GM18499 (cell line): ENCODE measurements around the gene R3HCC1L.
"Not testable (repeated sequence)": the region's sequence is repeated elsewhere in the genome, so short reads cannot be mapped to it uniquely, and the experiment has no call there.

Source experiments
- ATAC-seq: cut with Tn5 transposase; IDR thresholded peaks from one replicate; pipeline ENCODE4 v1.9.1; 2021; ENCODE audit warnings: moderate number of reproducible peaks; ENCODE audit not compliant: insufficient read depth, unreplicated experiment

Gene R3HCC1L

DNA sequence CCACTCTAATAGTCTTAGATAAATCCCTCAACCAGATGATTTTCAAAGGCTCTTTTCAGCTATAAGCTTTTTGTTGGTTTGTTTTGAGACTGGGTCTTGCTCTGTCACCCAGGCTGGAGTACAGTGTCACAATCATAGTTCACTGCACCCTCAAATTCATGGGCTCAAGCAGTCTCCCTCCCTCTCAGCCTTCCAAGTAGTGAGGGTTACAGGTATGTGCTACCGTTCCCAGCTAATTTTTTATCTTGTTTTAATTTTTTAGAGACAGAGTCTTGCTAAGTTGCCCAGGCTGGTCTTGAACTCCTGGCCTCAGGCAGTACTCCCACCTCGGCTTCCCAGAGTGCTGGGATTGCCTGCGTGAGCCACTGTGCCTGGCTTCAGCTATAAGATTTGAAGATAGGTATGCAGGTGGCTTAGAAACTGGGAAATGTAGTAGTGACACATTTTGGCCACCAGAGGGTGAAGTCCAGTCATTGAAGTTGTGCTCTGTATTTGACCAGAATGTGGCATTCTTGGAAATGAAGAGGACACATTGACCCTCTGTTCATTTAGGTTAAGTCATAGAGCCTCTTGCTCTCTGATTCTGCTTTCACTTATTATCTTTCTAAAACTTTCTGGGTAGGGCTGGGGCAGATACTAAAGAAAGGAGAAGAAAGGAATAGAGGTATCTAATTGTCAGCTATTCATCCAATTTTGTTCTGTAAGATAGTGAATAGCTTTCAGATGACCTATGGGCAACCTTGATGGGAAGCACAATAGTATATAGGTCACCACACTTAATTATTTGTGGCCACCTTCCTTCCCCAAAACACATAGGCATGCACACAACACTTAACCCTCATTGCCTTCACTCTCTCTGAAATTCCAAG lies 36.0 kb downstream of the R3HCC1L start:
- ATAC-seq = no peak

GRCh38 chr10:98172073-98172472 lies 37.6 kb downstream of the R3HCC1L start:
- ATAC-seq = no peak

DNA sequence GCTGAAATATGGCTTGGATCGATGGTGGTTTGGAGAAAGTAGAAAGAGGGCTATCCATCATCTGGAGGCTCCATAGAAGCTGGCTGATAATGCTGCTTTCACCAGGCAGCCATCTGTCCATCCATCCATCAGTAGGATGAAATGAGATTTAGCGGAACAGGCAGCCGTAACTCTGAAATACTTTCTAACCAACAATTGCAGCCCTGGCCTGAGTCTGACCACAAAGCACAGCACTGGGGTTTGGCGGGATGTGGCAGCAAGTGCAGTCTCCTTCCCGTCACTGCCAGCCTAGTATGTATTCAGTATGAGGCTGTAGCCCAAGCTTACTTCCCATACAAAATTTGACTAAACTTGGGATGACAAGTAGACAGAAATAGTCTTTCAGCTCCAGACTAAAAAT lies 38.0 kb downstream of the R3HCC1L start:
- no peak for ATAC-seq

DNA sequence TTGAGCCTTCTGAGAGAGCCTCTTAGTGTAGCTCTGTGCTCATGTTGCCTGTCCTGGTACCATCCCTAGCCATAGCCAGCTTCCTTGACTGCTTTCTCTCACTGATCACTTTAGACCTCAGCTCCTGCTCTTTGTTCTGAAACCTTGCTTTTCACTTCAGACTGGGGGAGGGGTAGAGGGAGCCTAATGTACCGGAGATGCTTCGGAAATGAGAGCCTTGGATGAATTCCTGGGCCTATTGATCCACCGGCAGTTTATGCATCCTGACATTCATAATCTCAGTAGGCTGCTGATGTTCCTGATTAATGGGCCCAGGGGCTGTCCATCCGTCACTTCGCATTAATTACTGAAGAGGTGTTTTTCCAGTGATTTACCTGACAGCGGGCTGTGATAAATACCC lies 38.8 kb downstream of the R3HCC1L start:
- no peak for ATAC-seq

GRCh38 chr10:98182351-98182915 lies 48.0 kb downstream of the R3HCC1L start:
- not testable (repeated sequence) for ATAC-seq

DNA sequence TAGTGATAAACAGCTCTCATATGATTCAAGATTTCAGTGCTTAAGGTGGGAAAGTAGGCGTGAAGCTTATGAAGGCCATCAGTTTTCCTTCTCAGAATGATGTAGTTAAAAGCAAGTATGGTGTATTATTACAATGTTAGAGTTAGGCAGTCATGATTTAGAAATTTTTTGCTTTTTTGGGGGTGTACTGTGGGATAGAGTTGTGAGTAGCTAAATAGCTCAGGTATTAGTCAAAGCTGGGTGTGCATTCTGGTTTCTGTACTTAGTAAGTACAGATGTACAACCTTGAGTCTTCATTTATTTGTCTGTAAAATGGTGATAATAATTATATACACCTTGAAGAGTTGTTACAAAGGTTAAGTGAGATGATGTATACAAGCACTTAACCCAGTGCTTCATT lies 52.2 kb downstream of the R3HCC1L start:
- ATAC-seq = no peak

DNA sequence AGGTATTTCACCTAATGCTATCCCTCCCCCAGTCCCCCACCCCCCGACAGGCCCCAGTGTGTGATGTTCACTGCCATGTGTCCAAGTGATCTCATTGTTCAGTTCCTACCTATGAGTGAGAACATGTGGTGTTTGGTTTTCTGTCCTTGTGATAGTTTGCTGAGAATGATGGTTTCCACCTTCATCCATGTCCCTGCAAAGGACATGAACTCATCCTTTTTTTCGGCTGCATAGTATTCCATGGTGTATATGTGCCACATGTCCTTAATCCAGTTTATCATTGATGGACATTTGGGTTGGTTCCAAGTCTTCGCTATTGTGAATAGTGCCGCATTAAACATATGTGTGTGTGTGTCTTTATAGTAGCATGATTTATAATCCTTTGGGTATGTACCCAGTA lies 56.3 kb downstream of the R3HCC1L start:
- ATAC-seq = not testable (repeated sequence)

DNA sequence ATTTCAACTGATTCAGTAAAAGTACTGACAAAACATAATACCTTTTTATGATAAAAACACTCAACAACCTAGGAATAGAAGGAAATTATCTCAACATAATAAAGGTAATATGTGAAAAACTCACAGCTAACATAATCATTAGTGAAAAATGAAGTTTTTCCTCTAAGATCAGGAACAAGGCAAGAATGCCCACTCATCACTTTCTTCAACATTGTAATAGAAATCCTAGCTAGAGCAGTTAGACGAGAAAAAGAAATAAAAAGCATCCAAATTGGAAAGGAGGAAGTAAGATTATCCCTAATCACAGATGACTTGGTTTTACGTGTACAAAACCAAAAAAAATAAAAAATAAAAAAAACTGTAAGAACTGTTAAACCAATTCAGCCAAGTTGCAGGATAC lies 58.6 kb downstream of the R3HCC1L start:
- ATAC-seq = no peak

- no peak for ATAC-seq
These were observed 60.2 kb downstream of the R3HCC1L start for GRCh38 chr10:98194633-98195032.

GRCh38 chr10:98195120-98195519 lies 60.7 kb downstream of the R3HCC1L start:
- ATAC-seq = no peak

- ATAC-seq = no peak
These were observed 62.5 kb downstream of the R3HCC1L start for GRCh38 chr10:98196985-98197384.

DNA sequence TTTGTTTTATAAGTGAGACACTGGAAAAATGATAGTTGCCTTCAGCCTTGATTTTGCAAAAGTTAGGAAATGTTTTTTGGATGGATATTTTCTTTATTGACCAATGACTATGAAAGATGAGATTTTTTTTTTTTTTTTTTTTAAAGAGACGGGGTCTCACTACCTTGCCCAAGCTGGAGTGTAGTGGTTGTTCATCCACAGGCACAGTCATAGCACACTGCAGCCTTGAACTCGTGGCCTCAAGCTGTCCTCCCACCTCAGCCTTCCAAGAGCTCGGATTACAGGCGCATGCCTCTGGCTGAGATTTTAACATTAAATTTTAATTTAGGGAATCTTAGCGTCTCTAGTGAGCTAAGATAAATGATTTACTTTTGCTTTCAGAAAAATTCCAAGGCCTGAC lies 67.3 kb downstream of the R3HCC1L start:
- ATAC-seq = no peak

GRCh38 chr10:98202378-98202777 lies 67.9 kb downstream of the R3HCC1L start:
- no peak for ATAC-seq

DNA sequence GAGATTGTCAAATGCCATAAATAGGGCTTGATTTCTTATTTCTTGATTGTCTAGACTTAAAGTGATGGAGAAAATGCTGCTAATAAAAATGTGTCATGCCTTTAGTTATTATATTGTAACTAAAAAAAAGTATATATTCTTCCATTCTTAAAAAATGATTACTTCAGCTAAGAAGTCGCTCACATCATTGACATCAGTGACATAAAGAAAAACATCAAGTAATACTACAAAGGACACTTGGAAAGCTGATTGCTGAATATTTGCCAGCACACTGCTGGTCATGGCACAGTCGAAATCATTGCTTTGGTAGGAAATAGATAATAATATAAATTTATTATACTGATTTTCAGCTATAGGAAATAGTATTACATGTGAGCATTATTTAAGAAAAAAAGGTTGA lies 70.9 kb downstream of the R3HCC1L start:
- no peak for ATAC-seq

DNA sequence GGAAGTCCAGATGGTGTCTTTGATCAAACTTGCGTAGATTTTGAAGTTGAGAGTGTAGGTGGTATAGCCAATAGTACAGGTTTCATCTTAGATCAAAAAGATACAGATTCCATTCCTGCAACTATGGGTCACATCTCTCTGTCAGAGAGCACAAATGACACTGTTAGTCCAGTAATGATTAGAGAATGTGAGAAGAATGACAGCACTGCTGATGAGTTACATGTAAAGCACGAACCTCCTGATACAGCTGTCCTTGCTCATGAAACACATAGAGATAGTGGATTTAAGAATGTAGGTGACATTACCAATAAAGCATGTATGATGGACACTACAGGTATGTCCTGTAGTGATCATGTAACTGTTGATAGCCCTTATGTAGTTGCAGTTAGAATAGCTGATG lies 74.5 kb downstream of the R3HCC1L start:
- ATAC-seq = no peak

- ATAC-seq = no peak
These were observed 75.0 kb downstream of the R3HCC1L start for GRCh38 chr10:98209441-98209840.

DNA sequence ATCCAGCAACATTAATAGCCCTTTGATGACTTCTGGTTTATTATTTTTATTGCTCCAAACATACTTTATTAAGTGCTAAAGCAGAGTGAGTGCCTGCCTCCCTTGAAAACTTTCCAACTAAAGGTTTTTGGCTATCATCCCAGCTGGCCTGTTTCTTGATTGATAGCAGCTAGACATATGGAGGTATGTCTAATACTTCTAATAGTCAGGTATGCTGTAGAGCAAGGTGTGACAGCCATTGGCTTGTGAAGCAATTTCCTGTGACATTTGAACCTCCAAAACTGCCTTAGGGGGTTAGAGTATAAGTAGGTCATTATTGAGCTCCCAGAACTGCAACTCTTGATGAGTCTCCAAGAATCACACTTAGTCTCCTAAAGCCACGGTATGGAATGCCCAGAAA lies 77.7 kb downstream of the R3HCC1L start:
- no peak for ATAC-seq

DNA sequence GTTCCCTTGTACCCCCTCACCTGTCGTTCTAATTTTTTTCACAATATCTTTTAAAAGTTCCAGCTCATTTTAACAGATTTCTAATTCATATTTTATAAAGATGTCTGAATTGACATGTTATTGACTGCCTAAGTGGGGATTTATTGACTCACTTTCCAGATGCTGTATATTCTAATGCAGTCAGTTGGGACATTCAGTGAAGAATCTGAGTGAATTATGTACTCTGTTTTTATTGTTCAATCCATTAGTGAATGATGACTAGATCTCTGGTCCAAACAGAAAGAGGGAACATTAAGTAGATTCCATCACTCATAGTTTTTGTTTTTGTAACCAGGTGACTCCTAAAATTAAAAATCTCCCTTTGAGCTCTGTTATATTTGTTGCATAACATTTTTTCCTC lies 79.3 kb downstream of the R3HCC1L start:
- no peak for ATAC-seq

DNA sequence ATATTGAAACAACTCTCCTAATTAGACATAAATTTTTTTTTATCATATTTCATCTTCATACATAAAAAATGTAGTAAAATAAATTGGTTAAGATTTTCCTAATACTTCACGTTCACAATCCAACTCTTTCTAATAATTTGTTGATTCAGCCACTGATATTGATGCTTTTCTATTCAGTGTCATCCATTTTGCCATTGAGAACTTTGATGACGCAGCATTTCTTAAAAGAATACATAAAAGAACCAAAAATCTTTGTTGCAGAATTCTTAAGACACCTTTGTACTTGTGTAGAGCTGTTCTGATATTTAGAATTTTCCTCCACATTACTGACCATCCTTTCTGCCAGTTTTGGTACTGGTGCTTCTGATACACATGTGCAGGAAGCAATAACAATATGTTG lies 80.9 kb downstream of the R3HCC1L start:
- ATAC-seq = no peak

GRCh38 chr10:98217801-98218200 lies 83.3 kb downstream of the R3HCC1L start:
- ATAC-seq = no peak

DNA sequence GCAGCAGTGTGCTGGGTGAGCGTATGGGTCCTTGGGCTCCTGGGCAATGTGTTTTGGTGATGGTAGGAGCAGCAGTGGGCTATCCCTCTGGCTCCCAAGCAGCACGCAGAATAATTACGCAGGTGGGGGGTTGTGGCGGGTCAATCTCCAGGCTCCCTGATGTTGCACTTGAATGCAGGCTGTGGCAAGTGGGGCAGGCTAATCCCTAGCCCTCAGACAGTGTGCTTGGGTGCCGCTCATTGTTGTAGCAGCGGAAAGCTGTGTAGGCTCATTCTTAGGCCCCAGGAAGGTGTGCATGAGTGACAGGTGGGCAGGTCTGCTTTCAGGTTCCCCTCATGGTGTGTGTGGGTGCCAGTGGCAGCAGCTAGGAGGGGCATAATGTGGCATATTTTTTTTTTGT lies 89.4 kb downstream of the R3HCC1L start:
- no peak for ATAC-seq

GRCh38 chr10:98224509-98224908 lies 90.1 kb downstream of the R3HCC1L start:
- ATAC-seq = no peak
